Transverse colon (tissue), 4 donors: ENCODE data around the gene NPR1. TPM values are rescaled to one million over a fixed set of nuclear protein-coding genes. Genes with fewer than 3 reads are reported as not detected.

ENCODE experiments used
- DNase-seq: peaks from one replicate; pipeline ENCODE4 v3.0.0-alpha.2; 2019
- H3K27ac ChIP-seq, 4 donors: fragments of 200-600 bp; sonication (generic); 2 replicates each; pipeline ENCODE4 v1.5.1; 2016 to 2018; ENCODE audit warnings: inconsistent platforms in 4 of 4
- H3K27me3 ChIP-seq: fragments of 200-600 bp; sonication (generic); 2 replicates; pipeline ENCODE4 v1.5.1; 2017; ENCODE audit warnings: inconsistent platforms
- H3K36me3 ChIP-seq, 4 donors: fragments of 200-600 bp; sonication (generic); 2 replicates each; pipeline ENCODE4 v1.5.1; 2017 to 2019; ENCODE audit warnings: inconsistent platforms in 4 of 4
- H3K4me1 ChIP-seq, 4 donors: fragments of 200-600 bp; sonication (generic); 2 replicates each; pipeline ENCODE4 v1.5.1; 2017 to 2020; ENCODE audit warnings: inconsistent platforms in 4 of 4
- H3K4me3 ChIP-seq, 4 donors: fragments of 200-600 bp; sonication (generic); 1 replicate in 1 of 4; 2 replicates in 3 of 4; pipeline versions ENCODE4 v1.5.1 to v1.6.1; 2017 to 2019; ENCODE audit warnings: inconsistent platforms in 4 of 4
- H3K9me3 ChIP-seq, 2 donors: fragments of 200-600 bp; sonication (generic); 2 replicates each; pipeline ENCODE4 v1.5.1; 2017 to 2019; ENCODE audit warnings: inconsistent platforms in 2 of 2
- CTCF ChIP-seq, 5 experiments: fragments of 200-600 bp in 3 of 5; fragments of 450-650 bp in 2 of 5; sonication (generic) in 3 of 5; IDR thresholded peaks; 1 replicate in 2 of 5; 2 replicates in 3 of 5; pipeline ENCODE4 v1.5.1; 2016 to 2017; ENCODE audit warnings: antibody characterized with exemption in 5 of 5, inconsistent platforms in 3 of 5, mild to moderate bottlenecking in 2 of 5, moderate library complexity in 1 of 5
- EP300 ChIP-seq: sonication (generic); formaldehyde crosslinking; IDR thresholded peaks from one replicate; pipeline ENCODE4 v1.6.1; 2017; ENCODE audit warnings: antibody characterized with exemption, low read depth
- POLR2A ChIP-seq: fragments of 450-650 bp; IDR thresholded peaks from one replicate; pipeline ENCODE4 v1.6.1; 2016; ENCODE audit warnings: antibody characterized with exemption, mild to moderate bottlenecking, moderate library complexity
- POLR2AphosphoS5 ChIP-seq, 3 donors: sonication (generic); formaldehyde crosslinking; IDR thresholded peaks; one replicate each; pipeline ENCODE4 v1.6.1; 2016; ENCODE audit warnings: antibody characterized with exemption in 3 of 3
- WGBS, 2 donors: methylation state at CpG; one replicate each; pipeline ENCODE4 v1.1.5; 2018; ENCODE audit warnings: low coverage in 1 of 2; 5-methylcytosine and 5-hydroxymethylcytosine counted together
- in situ Hi-C, 4 donors: fragments of 200-750 bp; cut with MboI; loops; one replicate each; pipeline versions ENCODE4 v1.15.0 to v1.15.1; 2017; ENCODE audit warnings: low sequenced_read_pairs in 3 of 4, low pct_ligation_motif_present in 1 of 4, low pct_unique_long_range_greater_than_20kb in 1 of 4
- intact Hi-C: fragments of 100-400 bp; cut with DNase I; formaldehyde crosslinking; loops from one replicate; pipeline ENCODE4 v1.15.1; 2023; ENCODE audit warnings: low total_unique reads
- total RNA-seq, 4 donors: library from RNA; depleted of rRNA; stranded (reverse); fragments of >200 nt; gene quantifications; one replicate each; pipeline ENCODE4 v1.1.0, GENCODE V29; 2016

Gene NPR1
- total RNA-seq, 4 donors from 2014 or later, result 9.8 to 25.1 (median 13.4) TPM

- no peak overlapping the region for H3K27ac ChIP-seq
- no peaks in the 10 kb centered on the region for H3K9me3 ChIP-seq
- in situ Hi-C loops, result loop anchor here in 1 of 4 donors (25.0 kb wide), 1 partner anchor 222 kb away; no protein-coding TSS in a partner anchor
- DNase-seq, result no peak
- H3K4me1 ChIP-seq, result peaks cover 0 to 25% (median 5%) of the 10 kb centered on the region in 4 donors
- no peak overlapping the region for H3K4me3 ChIP-seq
- intact Hi-C loops, result no loop called here
- H3K36me3 ChIP-seq, result peaks cover 0 to under 1% (median 0%) of the 10 kb centered on the region in 4 donors
- no peak for TF ChIP-seq EP300
- TF ChIP-seq CTCF (IDR thresholded peaks at IDR 0.05), result no peak
- H3K27me3 ChIP-seq, result no peaks in the 10 kb centered on the region
- WGBS, 2 donors, result 94 to 100% methylated on average over 1 to 2 of the region's 3 CpGs
Observed at GRCh38 chr1:153734396-153735089, 56.1 kb downstream of the NPR1 start.

DNA sequence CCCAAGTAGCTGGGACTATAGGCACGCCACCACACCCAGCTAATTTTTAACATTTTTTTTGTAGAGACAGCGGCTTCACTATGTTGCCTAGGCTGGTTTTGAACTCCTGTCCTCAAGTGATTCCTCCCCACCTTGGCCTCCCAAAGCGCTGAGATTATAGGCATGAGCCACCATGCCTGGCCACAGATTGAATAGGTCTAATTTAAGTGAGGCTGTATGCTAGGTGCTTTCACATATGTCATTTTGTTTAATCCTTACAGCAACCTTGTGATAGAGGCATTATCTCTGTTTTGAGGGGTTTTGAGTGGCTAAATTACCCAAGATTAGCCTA lies 56.6 kb downstream of the NPR1 start:
- no peak overlapping the region for H3K27ac ChIP-seq
- DNase-seq, result no peak
- in situ Hi-C loops (loop anchor here in 1 of 4 donors (25.0 kb wide), 1 partner anchor 223 kb away; no protein-coding TSS in a partner anchor), intact Hi-C loops (no loop called here)
- TF ChIP-seq POLR2AphosphoS5 (IDR thresholded peaks at IDR 0.05) (no peak), POLR2A (no peak), CTCF (IDR thresholded peaks at IDR 0.05) (no peak), EP300 (no peak)
- H3K4me3 ChIP-seq, result no peak overlapping the region
- peaks cover 0 to 5% (median 0%) of the 10 kb centered on the region in 4 donors for H3K36me3 ChIP-seq
- H3K27me3 ChIP-seq, result no peaks in the 10 kb centered on the region
- H3K9me3 ChIP-seq, result no peaks in the 10 kb centered on the region
- peaks cover 0 to 20% (median 3%) of the 10 kb centered on the region in 4 donors for H3K4me1 ChIP-seq
- WGBS, 2 donors, result 83 to 97% methylated on average over 2 to 3 of the region's 3 CpGs

DNA sequence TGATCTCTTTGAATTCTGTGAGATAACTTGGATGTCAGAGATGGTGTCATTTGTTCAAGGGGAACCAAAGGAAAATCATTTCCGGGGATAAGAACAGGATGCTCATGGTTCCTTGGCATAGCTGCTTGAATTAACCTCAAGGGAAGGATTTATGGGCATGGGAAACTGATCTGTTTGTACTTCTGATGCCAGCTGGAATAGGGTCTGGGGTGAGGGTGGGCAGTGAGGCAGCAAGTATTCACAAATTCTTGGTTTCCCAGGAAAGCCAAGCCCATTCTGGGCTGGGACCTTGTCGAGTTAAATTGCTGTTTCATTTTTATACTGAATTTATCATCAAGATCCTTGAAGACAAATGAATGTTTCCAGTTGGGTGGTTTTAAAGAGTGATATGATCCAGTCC lies 63.5 kb downstream of the NPR1 start:
- 50 to 54% methylated on average over 1 to 2 of the region's 2 CpGs for WGBS, 2 donors
- Histone ChIP-seq H3K4me3 (no peak overlapping the region), H3K9me3 (no peaks in the 10 kb centered on the region), H3K4me1 (peaks cover 0 to 3% (median 0%) of the 10 kb centered on the region in 4 donors), H3K27ac (no peak overlapping the region), H3K36me3 (peaks cover 0 to 26% (median 9%) of the 10 kb centered on the region in 4 donors), H3K27me3 (no peaks in the 10 kb centered on the region)
- TF ChIP-seq EP300, result no peak
- TF ChIP-seq POLR2AphosphoS5 (IDR thresholded peaks at IDR 0.05), result no peak
- no peak for TF ChIP-seq CTCF (IDR thresholded peaks at IDR 0.05)
- no peak for TF ChIP-seq POLR2A
- intact Hi-C loops (no loop called here), in situ Hi-C loops (loop anchor here in 3 of 4 donors (10.0 to 25.0 kb wide), 3 partner anchors 67 to 237 kb away; partner anchors contain the start of genes ILF2 (in 1 of the 3) and NPR1 (in 1 of the 3))
- DNase-seq, result no peak

- intact Hi-C loops (no loop called here), in situ Hi-C loops (loop anchor here in 3 of 4 donors (10.0 to 25.0 kb wide), 3 partner anchors 68 to 238 kb away; partner anchors contain the start of genes ILF2 (in 1 of the 3) and NPR1 (in 1 of the 3))
- DNase-seq, result no peak
- Histone ChIP-seq H3K36me3 (peaks cover 0 to 32% (median 9%) of the 10 kb centered on the region in 4 donors), H3K27ac (no peak overlapping the region), H3K9me3 (no peaks in the 10 kb centered on the region), H3K4me3 (no peak overlapping the region), H3K27me3 (no peaks in the 10 kb centered on the region), H3K4me1 (peaks cover 0 to 3% (median 0%) of the 10 kb centered on the region in 4 donors)
- TF ChIP-seq EP300 (no peak), CTCF (IDR thresholded peaks at IDR 0.05) (no peak), POLR2AphosphoS5 (IDR thresholded peaks at IDR 0.05) (no peak), POLR2A (no peak)
- 62 to 80% methylated on average over 1 to 5 of the region's 5 CpGs for WGBS, 2 donors
Observed at GRCh38 chr1:153742411-153743142, 64.1 kb downstream of the NPR1 start.
